Adipose tissue (tissue), 3 donors: Measurements from ENCODE around the gene RFWD3. TPM values are rescaled to one million over a fixed set of nuclear protein-coding genes. Genes with fewer than 3 reads are reported as not detected.

ENCODE experiments used
- H3K27ac ChIP-seq: one replicate; pipeline ENCODE4 v1.5.1; 2013; ENCODE audit warnings: low read depth, low read length
- WGBS, 3 donors: extraction: QIAGEN DNeasy Blood & Tissue Kit; methylation state at CpG; one replicate each; pipeline ENCODE4 v1.1.7; 2013; 5-methylcytosine and 5-hydroxymethylcytosine counted together
- polyA plus RNA-seq, 3 donors: library from polyadenylated mRNA; stranded (reverse); fragments of 200-250 nt; gene quantifications; one replicate each; pipeline ENCODE4 v1.2.3, GENCODE V29; 2013
- donor health status: healthy with polysubstance abuse.
- donor health status: Bipolar disorder and iron deficiency.
- donor health status: healthy.

The RFWD3 gene
- polyA plus RNA-seq, 3 donors = 2.8 to 6.3 (median 4.2) TPM

DNA sequence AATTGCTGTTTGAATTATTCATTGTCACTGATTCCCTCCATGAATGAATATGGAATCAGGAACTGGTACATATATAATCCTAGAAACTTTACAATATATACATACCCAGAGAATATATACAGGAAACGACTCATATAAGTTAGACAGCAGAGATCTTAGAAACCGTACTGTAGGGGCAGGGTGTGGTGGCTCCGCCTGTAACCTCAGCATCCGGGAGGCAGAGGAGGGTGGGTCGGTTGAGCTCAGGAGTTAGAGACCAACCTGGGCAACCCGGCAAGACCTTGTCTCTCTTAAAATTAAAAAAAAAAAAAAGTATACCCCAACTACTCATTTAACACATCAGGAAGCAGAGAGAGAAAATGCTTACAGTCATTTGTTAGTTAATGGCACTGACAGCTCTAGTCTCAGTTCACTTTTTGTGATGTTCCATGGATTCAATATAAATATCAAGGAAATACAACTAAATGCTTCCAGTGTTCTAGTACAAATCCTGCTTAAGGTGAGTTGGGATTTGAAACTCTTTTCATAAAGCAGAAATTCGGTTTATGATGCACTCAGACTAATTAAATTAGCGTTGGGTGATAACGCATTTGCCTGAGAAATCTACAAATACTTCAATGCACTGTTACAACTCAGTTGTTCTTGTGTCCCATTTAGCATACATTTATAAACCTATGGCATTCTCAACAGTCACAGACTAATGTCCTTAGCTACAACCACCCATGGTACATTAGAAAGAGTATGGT is 65.4 kb downstream of the RFWD3 start:
- H3K27ac ChIP-seq = no peak overlapping the region
- 47 to 59% (median 54%) methylated on average over 9 of the region's 9 CpGs for WGBS, 3 donors

DNA sequence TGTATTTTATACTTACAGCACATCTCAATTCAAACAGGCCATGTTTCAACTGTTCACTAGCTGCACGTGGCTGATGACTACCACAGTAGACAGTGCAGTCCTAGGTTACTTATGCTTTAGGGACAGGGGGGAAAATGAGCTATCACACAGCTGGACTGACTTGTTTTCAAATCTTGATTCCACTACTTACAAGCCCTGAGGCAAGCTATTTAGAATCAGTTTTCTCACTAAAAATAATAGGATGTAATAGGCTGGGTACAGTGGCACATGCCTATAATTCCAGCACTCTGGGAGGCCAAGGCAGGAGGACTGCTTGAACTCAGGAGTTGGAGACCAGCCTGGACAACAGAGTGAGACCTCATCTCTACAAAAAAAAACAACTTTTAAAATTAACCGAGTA is 70.1 kb downstream of the RFWD3 start:
- WGBS, 3 donors = 84 to 94% (median 89%) methylated on average over 2 of the region's 2 CpGs
- no peak overlapping the region for H3K27ac ChIP-seq

DNA sequence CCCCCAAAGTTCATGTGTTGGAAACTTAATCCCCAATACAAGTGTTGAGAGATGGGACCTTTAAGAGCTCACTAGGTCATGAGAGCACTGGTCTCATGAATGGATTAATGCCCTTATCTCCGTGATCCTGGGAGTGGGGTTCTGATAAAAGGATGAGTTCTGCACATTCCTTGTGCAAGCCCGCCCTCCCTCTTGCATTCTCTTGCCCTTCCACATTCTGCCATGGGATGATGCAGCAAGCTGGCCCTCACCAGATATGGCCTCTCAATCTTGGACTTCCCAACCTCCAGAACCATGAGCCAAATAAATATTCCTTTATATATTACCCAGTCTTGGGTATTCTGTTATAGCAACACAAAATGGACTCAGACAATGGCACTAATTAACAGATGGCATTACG is 73.8 kb downstream of the RFWD3 start:
- 90 to 94% (median 91%) methylated on average over 3 of the region's 3 CpGs for WGBS, 3 donors
- no peak overlapping the region for H3K27ac ChIP-seq

- no peak overlapping the region for H3K27ac ChIP-seq
- WGBS, 3 donors = 65 to 80% (median 76%) methylated on average over 9 of the region's 9 CpGs
Measured at GRCh38 chr16:74591876-74592650, 74.6 kb downstream of the RFWD3 start.

- H3K27ac ChIP-seq = no peak overlapping the region
- WGBS, 3 donors = 56 to 89% (median 74%) methylated on average over 6 of the region's 6 CpGs
Measured at GRCh38 chr16:74586948-74587347, 79.7 kb downstream of the RFWD3 start.

DNA sequence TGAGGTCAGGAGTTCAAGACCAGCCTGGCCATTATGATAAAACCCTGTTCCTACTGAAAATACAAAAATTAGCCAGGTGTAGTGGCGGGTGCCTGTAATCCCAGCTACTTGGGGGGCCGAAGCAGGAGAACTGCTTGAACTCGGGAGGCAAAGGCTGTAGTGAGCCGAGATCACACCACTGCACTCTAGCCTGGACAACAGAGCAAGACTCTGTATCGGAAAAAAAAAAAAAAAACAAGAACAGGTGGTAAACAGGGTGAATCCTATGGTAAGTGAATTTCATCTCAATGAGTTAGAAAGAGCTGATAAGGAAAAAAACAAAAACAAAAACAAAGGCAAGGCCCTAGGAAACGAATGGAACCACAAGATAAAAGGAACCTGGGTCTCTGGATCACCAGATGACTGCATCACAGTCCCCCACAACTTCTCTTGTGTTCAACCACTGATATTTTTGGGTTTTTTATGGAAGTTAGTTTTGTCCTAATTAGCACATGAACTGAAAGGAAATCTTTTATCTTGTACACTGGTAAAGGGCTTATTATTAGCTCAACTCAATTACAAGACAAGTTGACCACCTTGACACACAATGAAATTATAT is 80.7 kb downstream of the RFWD3 start:
- WGBS, 3 donors = 90 to 94% (median 90%) methylated on average over 6 of the region's 6 CpGs
- H3K27ac ChIP-seq = no peak overlapping the region

- 85 to 90% (median 87%) methylated on average over 9 of the region's 9 CpGs for WGBS, 3 donors
- H3K27ac ChIP-seq = no peak overlapping the region
Measured at GRCh38 chr16:74583926-74584666, 82.6 kb downstream of the RFWD3 start.

GRCh38 chr16:74582970-74583369 is 83.7 kb downstream of the RFWD3 start:
- WGBS, 3 donors = 85 to 98% (median 90%) methylated on average over 1 of the region's 1 CpG
- H3K27ac ChIP-seq = no peak overlapping the region

- no peak overlapping the region for H3K27ac ChIP-seq
- 80 to 92% (median 81%) methylated on average over 3 of the region's 3 CpGs for WGBS, 3 donors
Measured at GRCh38 chr16:74580833-74581232, 85.8 kb downstream of the RFWD3 start.

DNA sequence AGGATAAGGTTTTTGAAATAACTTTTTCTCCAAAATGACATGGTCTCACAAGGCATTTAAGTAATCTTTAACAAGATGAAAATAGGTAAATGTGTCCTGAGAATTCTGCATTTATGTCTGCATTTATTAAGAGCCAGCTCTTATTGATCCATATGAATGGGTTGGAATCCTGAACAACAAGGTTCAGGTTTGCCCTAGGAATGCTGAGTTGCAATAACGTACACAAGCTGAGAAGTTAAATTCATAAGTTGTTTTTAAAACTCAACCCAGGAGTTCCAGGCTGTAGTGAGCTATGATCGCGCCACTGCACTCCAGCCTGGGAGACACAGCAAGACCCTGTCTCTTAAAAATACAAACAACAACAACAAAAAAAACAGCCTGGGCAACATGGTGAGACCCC is 87.8 kb downstream of the RFWD3 start:
- WGBS, 3 donors = 90 to 96% (median 95%) methylated on average over 3 of the region's 3 CpGs
- H3K27ac ChIP-seq = no peak overlapping the region

DNA sequence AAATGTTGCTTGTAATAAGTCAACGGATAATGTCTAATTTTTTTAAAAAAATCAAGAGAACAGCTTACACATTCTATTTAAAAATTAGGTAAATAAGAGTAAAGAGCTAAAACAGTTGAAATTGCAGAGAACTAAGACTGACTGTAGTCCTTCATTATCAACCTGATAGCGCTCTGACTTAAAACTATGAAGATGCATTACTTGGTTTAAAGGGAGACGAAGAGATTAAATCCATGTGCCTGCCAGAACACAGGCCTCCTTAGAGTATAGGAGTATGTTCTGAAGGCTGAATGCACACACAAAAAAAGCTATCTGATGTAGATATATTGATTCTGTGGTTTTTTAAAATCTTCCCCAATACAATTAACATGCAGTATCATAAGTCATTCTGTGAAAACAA is 88.2 kb downstream of the RFWD3 start:
- 88 to 97% (median 93%) methylated on average over 3 of the region's 3 CpGs for WGBS, 3 donors
- no peak overlapping the region for H3K27ac ChIP-seq

GRCh38 chr16:74577882-74578366 is 88.8 kb downstream of the RFWD3 start:
- H3K27ac ChIP-seq = no peak overlapping the region
- 67 to 73% (median 67%) methylated on average over 2 of the region's 2 CpGs for WGBS, 3 donors

- no peak overlapping the region for H3K27ac ChIP-seq
- 92 to 96% (median 92%) methylated on average over 12 of the region's 12 CpGs for WGBS, 3 donors
Measured at GRCh38 chr16:74575807-74576643, 90.7 kb downstream of the RFWD3 start.

DNA sequence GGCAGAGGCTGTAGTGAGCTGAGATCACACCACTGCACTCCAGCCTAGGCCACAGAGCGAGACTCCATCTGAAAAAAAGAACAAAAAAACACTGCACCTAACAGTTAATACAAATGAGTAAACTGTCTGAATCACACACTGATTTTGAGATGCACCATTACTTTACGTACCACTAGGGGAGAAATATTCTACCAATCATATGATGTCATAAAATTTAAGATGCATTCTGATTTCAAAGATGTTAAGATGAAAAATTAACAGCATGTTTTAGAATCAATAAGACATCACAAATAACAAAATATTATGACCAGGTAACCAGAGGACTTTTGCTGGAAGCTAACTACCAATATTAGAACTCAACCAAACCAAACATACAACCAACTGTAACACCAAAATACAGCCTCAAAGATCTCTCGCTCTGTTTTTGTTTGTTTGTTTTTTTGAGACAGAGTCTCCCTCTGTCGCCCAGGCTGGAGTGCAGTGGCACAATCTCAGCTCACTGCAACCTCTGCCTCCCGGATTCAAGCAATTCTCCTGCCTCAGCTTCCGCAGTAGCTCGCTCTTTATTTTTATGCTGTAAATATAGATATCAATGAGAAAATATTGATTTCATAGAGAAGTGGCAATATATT is 91.4 kb downstream of the RFWD3 start:
- 92 to 96% (median 96%) methylated on average over 7 of the region's 7 CpGs for WGBS, 3 donors
- H3K27ac ChIP-seq = no peak overlapping the region

- no peak overlapping the region for H3K27ac ChIP-seq
- 28 to 81% (median 72%) methylated on average over 2 of the region's 2 CpGs for WGBS, 3 donors
Measured at GRCh38 chr16:74574146-74574545, 92.5 kb downstream of the RFWD3 start.

DNA sequence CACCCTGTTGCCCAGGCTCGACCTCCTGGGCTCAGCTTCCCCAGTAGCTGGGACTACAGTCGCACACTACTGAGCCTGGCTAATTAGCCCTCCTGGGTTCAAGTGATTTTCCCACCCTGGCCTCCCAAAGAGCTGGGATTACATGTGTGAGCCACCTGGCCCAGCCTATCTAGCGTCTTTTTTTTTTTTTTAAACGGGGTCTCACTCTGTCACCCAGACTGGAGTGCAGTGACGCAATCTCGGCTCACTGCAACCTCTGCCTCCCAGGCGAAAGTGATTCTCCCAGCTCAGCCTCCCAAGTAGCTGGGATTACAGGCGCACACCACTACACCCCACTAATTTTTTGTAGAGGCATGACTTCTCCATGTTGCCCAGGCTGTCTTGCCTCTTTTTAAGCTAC is 93.1 kb downstream of the RFWD3 start:
- WGBS, 3 donors = 69 to 79% (median 77%) methylated on average over 8 of the region's 8 CpGs
- no peak overlapping the region for H3K27ac ChIP-seq
